ENCODE measurements around the gene TSR3. TPM values are rescaled to one million over a fixed set of nuclear protein-coding genes. Genes with fewer than 3 reads are reported as not detected.
A peak's percentile ranks its signal among the peaks of the same experiment; 100 is the strongest.

TSR3 gene
- total RNA-seq, 1 experiment from 2014 or later = 58.8 TPM

DNA sequence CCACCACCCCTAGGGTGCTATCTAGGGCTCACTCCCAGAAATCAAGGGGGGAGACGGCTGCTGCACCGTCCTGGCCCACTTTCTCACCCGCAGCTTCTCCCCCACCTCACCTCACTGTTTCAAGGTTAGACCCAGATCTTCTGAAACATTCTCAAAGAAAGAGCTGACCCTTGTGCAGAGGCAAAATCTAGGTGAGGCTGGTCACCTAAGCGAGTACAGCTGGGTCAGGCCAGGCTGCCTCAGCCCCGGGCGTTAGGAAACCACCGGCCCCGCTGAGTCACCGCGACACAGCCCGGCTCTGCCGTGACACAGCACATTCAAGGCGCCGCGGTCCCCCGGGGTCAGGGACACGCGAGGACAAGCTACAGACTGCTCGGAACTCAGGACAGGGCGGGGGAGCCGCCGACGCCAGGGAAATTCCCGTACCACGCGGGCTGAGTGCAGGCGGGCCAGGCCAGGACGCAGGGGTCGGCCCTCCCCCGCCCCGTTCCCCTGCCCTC is 27.2 kb upstream of the TSR3 start:
- no peak overlapping the region for H2BK15ac ChIP-seq (ENCODE audit: low read depth, low read length)
- no peak overlapping the region for H3K23ac ChIP-seq (ENCODE audit: insufficient read length, low read depth, low read length)
- peaks cover 3% of the 10 kb centered on the region; the same call in 1 of the 2 replicates for H3K79me2 ChIP-seq (ENCODE audit: insufficient read depth, low read length)
- no peak overlapping the region for H2BK20ac ChIP-seq (ENCODE audit: low read depth, low read length, poor library complexity, severe bottlenecking)
- H3K79me1 ChIP-seq (ENCODE audit: insufficient read depth, low read depth, low read length, poor library complexity, severe bottlenecking) = peaks cover 5% of the 10 kb centered on the region
- DNase-seq = no peak
- peaks cover 3 to 14% (median 4%) of the 10 kb centered on the region in 3 experiments for H3K36me3 Mint-ChIP-seq (ENCODE audit: insufficient read depth in 1 of 3, low read depth in 3 of 3)
- no peaks in the 10 kb centered on the region for H3K4me1 ChIP-seq (ENCODE audit: insufficient read depth, low read length)
- no peaks in the 10 kb centered on the region for H3K27me3 ChIP-seq (ENCODE audit: insufficient read depth, low read length)
- peaks cover 20% of the 10 kb centered on the region for H3K23me2 ChIP-seq (ENCODE audit: insufficient read length, low read depth, low read length, poor library complexity, severe bottlenecking)
- H3K4ac ChIP-seq (ENCODE audit: low read depth, low read length) = no peak overlapping the region
- peak overlapping the region; percentile 80 to 85 for H3K4me3 Mint-ChIP-seq
- peak overlapping the region; percentile 83 for H3K18ac ChIP-seq (ENCODE audit: insufficient read length, low read depth, low read length)
- H4K91ac ChIP-seq (ENCODE audit: insufficient read length, low read depth, low read length) = peak overlapping the region; percentile 99
- H4K20me1 ChIP-seq (ENCODE audit: control insufficient read depth, insufficient read depth, insufficient read length) = no peaks in the 10 kb centered on the region
- TF ChIP-seq, protein P1, sequence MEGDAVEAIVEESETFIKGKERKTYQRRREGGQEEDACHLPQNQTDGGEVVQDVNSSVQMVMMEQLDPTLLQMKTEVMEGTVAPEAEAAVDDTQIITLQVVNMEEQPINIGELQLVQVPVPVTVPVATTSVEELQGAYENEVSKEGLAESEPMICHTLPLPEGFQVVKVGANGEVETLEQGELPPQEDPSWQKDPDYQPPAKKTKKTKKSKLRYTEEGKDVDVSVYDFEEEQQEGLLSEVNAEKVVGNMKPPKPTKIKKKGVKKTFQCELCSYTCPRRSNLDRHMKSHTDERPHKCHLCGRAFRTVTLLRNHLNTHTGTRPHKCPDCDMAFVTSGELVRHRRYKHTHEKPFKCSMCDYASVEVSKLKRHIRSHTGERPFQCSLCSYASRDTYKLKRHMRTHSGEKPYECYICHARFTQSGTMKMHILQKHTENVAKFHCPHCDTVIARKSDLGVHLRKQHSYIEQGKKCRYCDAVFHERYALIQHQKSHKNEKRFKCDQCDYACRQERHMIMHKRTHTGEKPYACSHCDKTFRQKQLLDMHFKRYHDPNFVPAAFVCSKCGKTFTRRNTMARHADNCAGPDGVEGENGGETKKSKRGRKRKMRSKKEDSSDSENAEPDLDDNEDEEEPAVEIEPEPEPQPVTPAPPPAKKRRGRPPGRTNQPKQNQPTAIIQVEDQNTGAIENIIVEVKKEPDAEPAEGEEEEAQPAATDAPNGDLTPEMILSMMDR (conservative IDR thresholded peaks at IDR 0.05) = no peak
- H4K8ac ChIP-seq (replicated peaks; ENCODE audit: insufficient read length, low read depth, low read length) = no peak overlapping the region
- no peak overlapping the region for H2AK5ac ChIP-seq (ENCODE audit: insufficient read length, low read length)
- no peak overlapping the region for H2BK12ac ChIP-seq (ENCODE audit: insufficient read length, low read depth, low read length)
- H3K4me2 ChIP-seq (ENCODE audit: insufficient read depth, insufficient read length, low read length) = peak overlapping the region; percentile 89
- no peak overlapping the region for H2BK5ac ChIP-seq (ENCODE audit: insufficient read length, low read length)
- no peak overlapping the region for H4K5ac ChIP-seq (ENCODE audit: insufficient read length, low read depth, low read length)
- H3K9me3 Mint-ChIP-seq = no peaks in the 10 kb centered on the region; a peak in 1 of 5 replicates
- peak overlapping the region; percentile 54 for H3K9ac ChIP-seq (ENCODE audit: extremely low read depth, insufficient read length, low read length)
- no CpG with 5 or more reads among the region's 31 CpGs for WGBS (ENCODE audit: extremely low coverage, insufficient read length, low lambda C conversion rate)
- peaks cover 18 to 19% of the 10 kb centered on the region in 2 experiments for H3K4me1 Mint-ChIP-seq
- H3K9me3 ChIP-seq (ENCODE audit: control insufficient read depth, low read depth, low read length) = no peaks in the 10 kb centered on the region
- no peak overlapping the region for H2BK120ac ChIP-seq (ENCODE audit: low read depth, low read length, poor library complexity, severe bottlenecking)
- H3K27ac ChIP-seq (ENCODE audit: insufficient read length, low read depth, low read length) = no peak overlapping the region
- H3K14ac ChIP-seq (ENCODE audit: insufficient read depth, low read length) = peak overlapping the region; percentile 76
- no peak overlapping the region for H3T11ph ChIP-seq (ENCODE audit: low read length)
- H2AFZ ChIP-seq (ENCODE audit: low read length) = no peak overlapping the region
- no peak overlapping the region for H3K56ac ChIP-seq (ENCODE audit: insufficient read length, low read depth, low read length)
- no peaks in the 10 kb centered on the region; the same call in 1 of the 2 replicates for H3K27me3 Mint-ChIP-seq (ENCODE audit: low read depth)
- peak overlapping the region in 1 of 3 experiments; percentile 92; a peak in 3 of 7 replicates for H3K27ac Mint-ChIP-seq
